H7 (cell line): ENCODE results near the gene ATXN10. TPM values are rescaled to one million over a fixed set of nuclear protein-coding genes. Genes with fewer than 3 reads are reported as not detected.
"Not testable (repeated sequence)": the region's sequence is repeated elsewhere in the genome, so short reads cannot be mapped to it uniquely, and the experiment has no call there.

Source experiments
- DNase-seq: peaks from one replicate; pipeline ENCODE4 v3.0.0; 2012
- H3K27me3 ChIP-seq: 2 replicates; pipeline ENCODE4 v1.6.0; 2011; ENCODE audit warnings: mild to moderate bottlenecking, low read length; ENCODE audit not compliant: control insufficient read depth, insufficient read depth
- H3K36me3 ChIP-seq: replicated peaks from 2 replicates; pipeline ENCODE4 v1.5.1; 2011; ENCODE audit warnings: low read length; ENCODE audit not compliant: control insufficient read depth, insufficient read depth
- H3K4me3 ChIP-seq: 2 replicates; pipeline ENCODE4 v1.5.1; 2011; ENCODE audit warnings: low read depth, mild to moderate bottlenecking, control low read depth, low read length, moderate library complexity; ENCODE audit not compliant: insufficient read depth
- total RNA-seq: library from RNA; depleted of rRNA; stranded (reverse); fragments of >200 nt; shearing (Covaris generic); gene quantifications from 2 replicates; pipeline ENCODE4 v1.2.3, GENCODE V29; 2014

Gene ATXN10
- total RNA-seq, 1 experiment from 2014 or later = 62.7 TPM

GRCh38 chr22:45777852-45778375 lies 106.3 kb downstream of the ATXN10 start:
- Histone ChIP-seq H3K4me3 (no peak overlapping the region), H3K27me3 (no peaks in the 10 kb centered on the region), H3K36me3 (no peaks in the 10 kb centered on the region)
- no peak for DNase-seq

- Histone ChIP-seq H3K4me3 (no peak overlapping the region), H3K27me3 (no peaks in the 10 kb centered on the region)
- DNase-seq = no peak
Observed at GRCh38 chr22:45781459-45781858, 109.8 kb downstream of the ATXN10 start.

GRCh38 chr22:45781966-45782365 lies 110.3 kb downstream of the ATXN10 start:
- no peak overlapping the region for H3K4me3 ChIP-seq
- no peak for DNase-seq
- H3K27me3 ChIP-seq = no peaks in the 10 kb centered on the region
- no peaks in the 10 kb centered on the region for H3K36me3 ChIP-seq

More at GRCh38 chr22:45781459-45781858, 109.8 kb downstream of the ATXN10 start:
- no peaks in the 10 kb centered on the region for H3K36me3 ChIP-seq

GRCh38 chr22:45783021-45783420 lies 111.4 kb downstream of the ATXN10 start:
- Histone ChIP-seq H3K36me3 (no peaks in the 10 kb centered on the region), H3K4me3 (no peak overlapping the region), H3K27me3 (no peaks in the 10 kb centered on the region)
- no peak for DNase-seq

GRCh38 chr22:45783690-45784089 lies 112.1 kb downstream of the ATXN10 start:
- H3K4me3 ChIP-seq = no peak overlapping the region
- H3K36me3 ChIP-seq = no peaks in the 10 kb centered on the region
- DNase-seq = no peak
- no peaks in the 10 kb centered on the region for H3K27me3 ChIP-seq

GRCh38 chr22:45784357-45785277 lies 113.0 kb downstream of the ATXN10 start:
- no peak overlapping the region for H3K4me3 ChIP-seq
- no peaks in the 10 kb centered on the region for H3K27me3 ChIP-seq
- DNase-seq = no peak
- no peaks in the 10 kb centered on the region for H3K36me3 ChIP-seq

GRCh38 chr22:45785458-45785857 lies 113.8 kb downstream of the ATXN10 start:
- Histone ChIP-seq H3K4me3 (no peak overlapping the region), H3K36me3 (no peaks in the 10 kb centered on the region), H3K27me3 (no peaks in the 10 kb centered on the region)
- DNase-seq = no peak

- H3K36me3 ChIP-seq = no peaks in the 10 kb centered on the region
- H3K27me3 ChIP-seq = no peaks in the 10 kb centered on the region
- H3K4me3 ChIP-seq = no peak overlapping the region
- DNase-seq = no peak
Observed at GRCh38 chr22:45786726-45787125, 115.1 kb downstream of the ATXN10 start.

GRCh38 chr22:45787759-45788158 lies 116.1 kb downstream of the ATXN10 start:
- Histone ChIP-seq H3K4me3 (no peak overlapping the region), H3K27me3 (no peaks in the 10 kb centered on the region), H3K36me3 (no peaks in the 10 kb centered on the region)
- no peak for DNase-seq

GRCh38 chr22:45788522-45788921 lies 116.9 kb downstream of the ATXN10 start:
- H3K36me3 ChIP-seq = peaks cover 1% of the 10 kb centered on the region
- H3K4me3 ChIP-seq = no peak overlapping the region
- no peak for DNase-seq
- H3K27me3 ChIP-seq = no peaks in the 10 kb centered on the region

- Histone ChIP-seq H3K4me3 (no peak overlapping the region), H3K36me3 (peaks cover 2% of the 10 kb centered on the region), H3K27me3 (no peaks in the 10 kb centered on the region)
- no peak for DNase-seq
Observed at GRCh38 chr22:45790401-45790800, 118.8 kb downstream of the ATXN10 start.

GRCh38 chr22:45793161-45793560 lies 121.5 kb downstream of the ATXN10 start:
- Histone ChIP-seq H3K36me3 (peaks cover 2% of the 10 kb centered on the region), H3K27me3 (no peaks in the 10 kb centered on the region), H3K4me3 (no peak overlapping the region)
- no peak for DNase-seq

GRCh38 chr22:45793892-45794291 lies 122.3 kb downstream of the ATXN10 start:
- no peak for DNase-seq
- Histone ChIP-seq H3K36me3 (peaks cover 2% of the 10 kb centered on the region), H3K27me3 (no peaks in the 10 kb centered on the region), H3K4me3 (no peak overlapping the region)

GRCh38 chr22:45796009-45796408 lies 124.4 kb downstream of the ATXN10 start:
- H3K27me3 ChIP-seq, H3K4me3 ChIP-seq, DNase-seq, H3K36me3 ChIP-seq: not testable (repeated sequence)

GRCh38 chr22:45799291-45799690 lies 127.7 kb downstream of the ATXN10 start:
- no peak overlapping the region for H3K4me3 ChIP-seq
- H3K27me3 ChIP-seq = no peaks in the 10 kb centered on the region
- no peak for DNase-seq
- no peaks in the 10 kb centered on the region; the same call in 1 of the 2 replicates for H3K36me3 ChIP-seq
